DOHH2 (cell line): Measurements from ENCODE around the gene CEMIP2.
"Not testable (repeated sequence)": the region's sequence is repeated elsewhere in the genome, so short reads cannot be mapped to it uniquely, and the experiment has no call there.

Experiments
- H3F3A ChIP-seq: fragments of 200-600 bp; sonication (generic), shearing (Covaris generic); 2 replicates; pipeline ENCODE4 v1.6.0; 2016; ENCODE audit warnings: antibody characterized with exemption, mild to moderate bottlenecking; ENCODE audit not compliant: control insufficient read depth, insufficient read depth
- H3K27ac ChIP-seq: fragments of 200-600 bp; sonication (generic); 2 replicates; pipeline ENCODE4 v1.5.1; 2014; ENCODE audit warnings: low read depth, mild to moderate bottlenecking, low read length, moderate library complexity
- H3K27me3 ChIP-seq: fragments of 200-600 bp; sonication (generic); 2 replicates; pipeline ENCODE4 v1.6.1; 2014; ENCODE audit warnings: mild to moderate bottlenecking, low read length, mixed read lengths; ENCODE audit not compliant: control insufficient read depth
- H3K36me3 ChIP-seq: fragments of 200-600 bp; sonication (generic); 2 replicates; pipeline ENCODE4 v1.6.1; 2014; ENCODE audit warnings: mild to moderate bottlenecking, low read length, moderate library complexity, mixed read lengths; ENCODE audit not compliant: control insufficient read depth
- H3K4me1 ChIP-seq: fragments of 200-600 bp; sonication (generic); 2 replicates; pipeline ENCODE4 v1.6.1; 2014; ENCODE audit warnings: mild to moderate bottlenecking, low read length, mixed read lengths; ENCODE audit not compliant: control insufficient read depth
- H3K4me2 ChIP-seq: fragments of 200-600 bp; sonication (generic); 2 replicates; pipeline ENCODE4 v1.6.0; 2014; ENCODE audit warnings: mild to moderate bottlenecking, low read length, moderate library complexity
- H3K4me3 ChIP-seq: fragments of 200-600 bp; sonication (generic); 2 replicates; pipeline ENCODE4 v1.5.1; 2014; ENCODE audit warnings: mild to moderate bottlenecking, low read length, mixed read lengths
- H3K79me2 ChIP-seq: fragments of 200-600 bp; sonication (generic); 2 replicates; pipeline ENCODE4 v1.6.1; 2014; ENCODE audit warnings: mild to moderate bottlenecking, low read length, mixed read lengths; ENCODE audit not compliant: control insufficient read depth
- H3K9me2 ChIP-seq: fragments of 200-600 bp; sonication (generic); replicated peaks from 2 replicates; pipeline ENCODE4 v1.6.1; 2014; ENCODE audit warnings: mild to moderate bottlenecking, low read length, mixed read lengths; ENCODE audit not compliant: control insufficient read depth
- H3K9me3 ChIP-seq: fragments of 200-600 bp; sonication (generic); 2 replicates; pipeline ENCODE4 v1.6.1; 2014; ENCODE audit warnings: antibody characterized with exemption, low read length, mixed read lengths; ENCODE audit not compliant: control insufficient read depth, insufficient read depth
- H4K20me1 ChIP-seq: fragments of 200-600 bp; sonication (generic); 2 replicates; pipeline ENCODE4 v1.6.0; 2014; ENCODE audit warnings: low read depth, mild to moderate bottlenecking, antibody characterized with exemption, low read length, moderate library complexity; ENCODE audit not compliant: control insufficient read depth, insufficient read depth
- CTCF ChIP-seq: fragments of 200-600 bp; sonication (generic); IDR thresholded peaks from one replicate; pipeline ENCODE4 v1.5.1; 2014; ENCODE audit warnings: antibody characterized with exemption, mild to moderate bottlenecking, low read depth, low read length; ENCODE audit not compliant: poor library complexity, severe bottlenecking
- EZH2phosphoT487 ChIP-seq: fragments of 200-600 bp; sonication (generic); IDR thresholded peaks from 2 replicates; pipeline ENCODE4 v1.6.1; 2017; ENCODE audit warnings: borderline replicate concordance, mild to moderate bottlenecking, antibody characterized with exemption, low read length, moderate library complexity, mixed read lengths

The CEMIP2 gene

GRCh38 chr9:71814226-71814625 lies 45.9 kb upstream of the CEMIP2 start:
- no peak overlapping the region for H3K4me3 ChIP-seq
- no peak for TF ChIP-seq CTCF
- no peak for TF ChIP-seq EZH2phosphoT487
- no peak overlapping the region for H3K27ac ChIP-seq
- H3F3A ChIP-seq = no peaks in the 10 kb centered on the region
- H4K20me1 ChIP-seq = no peaks in the 10 kb centered on the region
- no peaks in the 10 kb centered on the region for H3K79me2 ChIP-seq
- H3K4me2 ChIP-seq = no peak overlapping the region
- H3K9me3 ChIP-seq = no peaks in the 10 kb centered on the region
- peaks cover 6% of the 10 kb centered on the region; the same call in 1 of the 2 replicates for H3K4me1 ChIP-seq
- H3K27me3 ChIP-seq = no peaks in the 10 kb centered on the region
- no peaks in the 10 kb centered on the region for H3K36me3 ChIP-seq
- H3K9me2 ChIP-seq = no peaks in the 10 kb centered on the region

GRCh38 chr9:71812385-71812784 lies 44.1 kb upstream of the CEMIP2 start:
- H4K20me1 ChIP-seq = no peaks in the 10 kb centered on the region
- H3K27me3 ChIP-seq = no peaks in the 10 kb centered on the region
- no peaks in the 10 kb centered on the region for H3K9me2 ChIP-seq
- no peaks in the 10 kb centered on the region for H3K79me2 ChIP-seq
- peaks cover 5% of the 10 kb centered on the region; the same call in 1 of the 2 replicates for H3K4me1 ChIP-seq
- TF ChIP-seq EZH2phosphoT487 (no peak), CTCF (no peak)
- H3K4me3 ChIP-seq = no peak overlapping the region
- H3K4me2 ChIP-seq = no peak overlapping the region
- H3K36me3 ChIP-seq = no peaks in the 10 kb centered on the region
- no peak overlapping the region for H3K27ac ChIP-seq
- H3F3A ChIP-seq = no peaks in the 10 kb centered on the region
- H3K9me3 ChIP-seq = no peaks in the 10 kb centered on the region

GRCh38 chr9:71808068-71808467 lies 39.8 kb upstream of the CEMIP2 start:
- no peaks in the 10 kb centered on the region for H4K20me1 ChIP-seq
- no peak overlapping the region for H3K4me2 ChIP-seq
- no peaks in the 10 kb centered on the region for H3F3A ChIP-seq
- H3K4me1 ChIP-seq = peaks cover 8% of the 10 kb centered on the region
- TF ChIP-seq EZH2phosphoT487 (no peak), CTCF (no peak)
- H3K36me3 ChIP-seq = no peaks in the 10 kb centered on the region
- no peaks in the 10 kb centered on the region for H3K79me2 ChIP-seq
- H3K9me3 ChIP-seq = no peaks in the 10 kb centered on the region
- H3K27me3 ChIP-seq = no peaks in the 10 kb centered on the region
- no peak overlapping the region for H3K27ac ChIP-seq
- H3K4me3 ChIP-seq = no peak overlapping the region
- no peaks in the 10 kb centered on the region for H3K9me2 ChIP-seq

- Histone ChIP-seq H3F3A (no peaks in the 10 kb centered on the region), H3K36me3 (no peaks in the 10 kb centered on the region), H3K4me1 (peaks cover 14% of the 10 kb centered on the region), H3K27me3 (0 out of 2 replicates have a peak, but pooled peaks cover under 1% of the 10 kb centered on the region), H3K4me2 (peak overlapping the region; percentile 29), H4K20me1 (no peaks in the 10 kb centered on the region), H3K27ac (no peak overlapping the region), H3K4me3 (no peak overlapping the region), H3K9me2 (no peaks in the 10 kb centered on the region), H3K79me2 (no peaks in the 10 kb centered on the region), H3K9me3 (no peaks in the 10 kb centered on the region; the same call in 1 of the 2 replicates)
- TF ChIP-seq CTCF = peak; percentile 95
- no peak for TF ChIP-seq EZH2phosphoT487
Measured at GRCh38 chr9:71806901-71807307, 38.6 kb upstream of the CEMIP2 start.

- H3K36me3 ChIP-seq, H3K4me3 ChIP-seq, H3F3A ChIP-seq, H3K27me3 ChIP-seq, H3K27ac ChIP-seq, H3K9me2 ChIP-seq, H4K20me1 ChIP-seq, H3K4me2 ChIP-seq, H3K79me2 ChIP-seq, H3K9me3 ChIP-seq: not testable (repeated sequence)
- peaks cover 17% of the 10 kb centered on the region for H3K4me1 ChIP-seq
Measured at GRCh38 chr9:71805096-71805495, 36.8 kb upstream of the CEMIP2 start.
